GM10266 (cell line): ENCODE measurements around the gene ERBIN.
"Not testable (repeated sequence)": the region's sequence is repeated elsewhere in the genome, so short reads cannot be mapped to it uniquely, and the experiment has no call there.

Experiments
- DNase-seq: peaks from one replicate; pipeline ENCODE4 v3.0.0; 2012; ENCODE audit errors: extremely low spot score
- TF ChIP-seq, protein P1 (sequence below): IDR thresholded peaks from 2 replicates; pipeline ENCODE4 v1.5.1; 2012; ENCODE audit warnings: mild to moderate bottlenecking, low read depth; ENCODE audit not compliant: control insufficient read depth, insufficient read depth; ENCODE audit errors: missing control alignments

ERBIN gene, protein sequence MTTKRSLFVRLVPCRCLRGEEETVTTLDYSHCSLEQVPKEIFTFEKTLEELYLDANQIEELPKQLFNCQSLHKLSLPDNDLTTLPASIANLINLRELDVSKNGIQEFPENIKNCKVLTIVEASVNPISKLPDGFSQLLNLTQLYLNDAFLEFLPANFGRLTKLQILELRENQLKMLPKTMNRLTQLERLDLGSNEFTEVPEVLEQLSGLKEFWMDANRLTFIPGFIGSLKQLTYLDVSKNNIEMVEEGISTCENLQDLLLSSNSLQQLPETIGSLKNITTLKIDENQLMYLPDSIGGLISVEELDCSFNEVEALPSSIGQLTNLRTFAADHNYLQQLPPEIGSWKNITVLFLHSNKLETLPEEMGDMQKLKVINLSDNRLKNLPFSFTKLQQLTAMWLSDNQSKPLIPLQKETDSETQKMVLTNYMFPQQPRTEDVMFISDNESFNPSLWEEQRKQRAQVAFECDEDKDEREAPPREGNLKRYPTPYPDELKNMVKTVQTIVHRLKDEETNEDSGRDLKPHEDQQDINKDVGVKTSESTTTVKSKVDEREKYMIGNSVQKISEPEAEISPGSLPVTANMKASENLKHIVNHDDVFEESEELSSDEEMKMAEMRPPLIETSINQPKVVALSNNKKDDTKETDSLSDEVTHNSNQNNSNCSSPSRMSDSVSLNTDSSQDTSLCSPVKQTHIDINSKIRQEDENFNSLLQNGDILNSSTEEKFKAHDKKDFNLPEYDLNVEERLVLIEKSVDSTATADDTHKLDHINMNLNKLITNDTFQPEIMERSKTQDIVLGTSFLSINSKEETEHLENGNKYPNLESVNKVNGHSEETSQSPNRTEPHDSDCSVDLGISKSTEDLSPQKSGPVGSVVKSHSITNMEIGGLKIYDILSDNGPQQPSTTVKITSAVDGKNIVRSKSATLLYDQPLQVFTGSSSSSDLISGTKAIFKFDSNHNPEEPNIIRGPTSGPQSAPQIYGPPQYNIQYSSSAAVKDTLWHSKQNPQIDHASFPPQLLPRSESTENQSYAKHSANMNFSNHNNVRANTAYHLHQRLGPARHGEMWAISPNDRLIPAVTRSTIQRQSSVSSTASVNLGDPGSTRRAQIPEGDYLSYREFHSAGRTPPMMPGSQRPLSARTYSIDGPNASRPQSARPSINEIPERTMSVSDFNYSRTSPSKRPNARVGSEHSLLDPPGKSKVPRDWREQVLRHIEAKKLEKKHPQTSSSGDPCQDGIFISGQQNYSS (N-terminal part only)

DNA sequence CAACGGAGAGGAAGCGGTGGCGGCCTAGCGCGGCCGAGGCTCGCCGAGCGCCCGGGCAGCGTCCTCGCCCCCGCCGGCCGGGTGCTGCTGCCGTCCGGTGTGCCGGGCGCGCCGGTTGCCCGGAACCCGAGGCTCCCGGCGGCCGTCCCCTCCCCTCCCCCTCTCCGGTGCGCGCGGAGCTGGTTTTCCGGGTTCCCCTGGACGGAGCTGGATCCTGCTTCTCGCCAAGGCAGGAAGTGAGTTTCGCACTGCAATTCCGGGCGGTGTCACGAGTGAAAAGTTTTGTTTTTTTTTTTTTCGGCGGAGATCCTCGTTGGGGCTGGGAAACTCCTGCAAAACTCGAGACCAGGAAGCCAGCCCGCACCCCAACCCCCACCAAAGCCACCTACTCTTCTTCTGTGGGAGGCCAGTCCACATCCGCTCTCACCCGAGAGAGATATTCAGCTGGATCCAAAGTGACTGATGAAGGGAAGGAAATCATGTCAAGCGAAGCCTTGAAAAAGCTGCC, at the start of gene ERBIN:
TSS of gene ERBIN (plus strand) at position 300 of the 508 bp plus-strand sequence. CDS start 66,144 bp downstream, outside the sequence.
- TF ChIP-seq, protein P1, sequence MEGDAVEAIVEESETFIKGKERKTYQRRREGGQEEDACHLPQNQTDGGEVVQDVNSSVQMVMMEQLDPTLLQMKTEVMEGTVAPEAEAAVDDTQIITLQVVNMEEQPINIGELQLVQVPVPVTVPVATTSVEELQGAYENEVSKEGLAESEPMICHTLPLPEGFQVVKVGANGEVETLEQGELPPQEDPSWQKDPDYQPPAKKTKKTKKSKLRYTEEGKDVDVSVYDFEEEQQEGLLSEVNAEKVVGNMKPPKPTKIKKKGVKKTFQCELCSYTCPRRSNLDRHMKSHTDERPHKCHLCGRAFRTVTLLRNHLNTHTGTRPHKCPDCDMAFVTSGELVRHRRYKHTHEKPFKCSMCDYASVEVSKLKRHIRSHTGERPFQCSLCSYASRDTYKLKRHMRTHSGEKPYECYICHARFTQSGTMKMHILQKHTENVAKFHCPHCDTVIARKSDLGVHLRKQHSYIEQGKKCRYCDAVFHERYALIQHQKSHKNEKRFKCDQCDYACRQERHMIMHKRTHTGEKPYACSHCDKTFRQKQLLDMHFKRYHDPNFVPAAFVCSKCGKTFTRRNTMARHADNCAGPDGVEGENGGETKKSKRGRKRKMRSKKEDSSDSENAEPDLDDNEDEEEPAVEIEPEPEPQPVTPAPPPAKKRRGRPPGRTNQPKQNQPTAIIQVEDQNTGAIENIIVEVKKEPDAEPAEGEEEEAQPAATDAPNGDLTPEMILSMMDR, result no peak
- DNase-seq, result peak; percentile 70

DNA sequence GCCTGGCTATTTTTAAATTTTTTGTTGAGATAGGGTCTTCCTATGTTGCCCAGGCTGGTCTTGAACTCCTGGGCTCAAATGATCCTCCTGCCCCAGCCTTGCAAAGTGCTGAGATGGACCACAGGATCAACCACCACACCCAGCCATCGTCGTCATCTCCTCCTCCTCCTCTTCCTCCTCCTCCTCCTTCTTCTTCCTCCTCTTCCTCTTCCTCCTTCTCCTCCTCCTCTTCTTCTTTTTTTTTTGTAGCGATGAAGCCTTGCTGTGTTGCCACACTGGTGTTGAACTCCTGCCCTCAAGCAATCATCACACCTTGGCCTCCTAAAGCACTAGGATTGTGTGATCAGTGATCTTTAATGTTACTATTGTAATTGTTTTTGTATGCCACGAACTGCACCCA, 49.4 kb upstream of the ERBIN start:
- TF ChIP-seq, protein P1, result no peak
- no peak for DNase-seq

DNA sequence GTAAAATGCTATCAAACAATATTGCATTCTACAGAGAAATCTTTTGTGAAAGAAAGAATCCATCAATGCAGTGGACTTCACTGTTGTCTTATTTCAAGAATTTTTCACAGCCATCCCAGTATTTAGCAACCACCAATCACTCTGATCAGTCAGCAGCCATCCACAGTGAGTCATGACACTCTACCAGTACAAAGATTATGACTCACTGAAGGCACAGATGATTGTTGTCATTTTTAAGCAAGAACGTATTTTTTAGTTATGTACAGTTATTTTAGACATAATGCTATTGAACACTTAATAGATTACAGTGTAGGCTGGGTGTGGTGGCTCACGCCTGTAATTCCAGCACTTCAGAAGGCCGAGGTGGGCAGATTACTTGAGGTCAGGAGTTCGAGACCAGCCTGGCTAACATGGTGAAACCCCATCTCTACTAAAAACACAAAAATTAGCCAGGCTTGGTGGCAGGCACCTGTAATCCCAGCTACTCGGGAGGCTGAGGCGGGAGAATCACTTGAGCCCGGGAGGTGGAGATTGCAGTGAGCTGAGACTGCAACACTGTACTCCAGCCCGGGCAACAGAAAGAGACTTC, 46.6 kb upstream of the ERBIN start:
- not testable (repeated sequence) for DNase-seq

DNA sequence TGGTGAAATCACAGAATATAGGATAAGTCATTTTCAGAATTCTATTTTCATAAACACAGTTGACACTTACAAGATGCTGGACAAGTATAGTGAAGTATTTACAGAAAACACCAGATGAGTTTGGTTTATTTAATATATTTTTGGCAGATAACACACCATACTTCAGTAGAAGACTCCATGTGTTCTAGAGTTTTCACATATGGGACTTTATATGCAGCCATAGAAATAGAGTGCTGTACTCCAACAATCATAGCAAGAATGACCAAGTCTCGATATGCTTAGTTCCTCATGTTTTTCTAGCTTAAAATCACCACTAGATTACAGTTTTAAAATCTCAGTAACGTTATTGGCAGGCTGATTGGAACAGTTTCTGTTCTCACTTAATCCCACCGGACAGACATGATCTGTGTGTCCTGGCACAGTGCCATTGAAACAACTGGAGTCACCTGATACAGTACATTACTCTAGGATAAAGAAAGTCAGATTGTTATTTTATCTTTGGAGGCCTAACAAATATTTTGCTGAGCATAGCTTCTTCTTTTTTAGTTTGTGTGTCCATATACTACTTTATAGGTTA, 45.8 kb upstream of the ERBIN start:
- no peak for DNase-seq
- TF ChIP-seq, protein P1, result no peak

DNA sequence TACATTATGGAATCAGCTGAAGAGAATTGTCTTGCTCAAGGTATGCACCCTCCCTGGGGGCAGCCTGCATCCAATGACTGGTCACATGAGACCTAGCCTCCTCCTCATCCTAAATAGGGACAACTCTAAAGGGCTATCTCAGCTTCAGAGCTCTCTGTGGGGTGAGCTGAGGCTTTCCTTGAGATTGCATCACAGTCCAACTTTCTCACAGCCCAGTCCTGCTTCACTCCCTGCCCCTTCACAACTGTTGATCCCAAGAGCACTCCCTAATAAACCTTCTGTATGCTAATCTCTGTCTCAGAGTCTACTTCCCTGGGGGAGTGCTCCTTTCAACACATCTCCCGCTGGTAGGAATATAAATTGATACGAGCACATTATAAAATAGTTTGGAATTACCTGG, 44.1 kb upstream of the ERBIN start:
- DNase-seq, result no peak
- TF ChIP-seq, protein P1, result no peak

DNA sequence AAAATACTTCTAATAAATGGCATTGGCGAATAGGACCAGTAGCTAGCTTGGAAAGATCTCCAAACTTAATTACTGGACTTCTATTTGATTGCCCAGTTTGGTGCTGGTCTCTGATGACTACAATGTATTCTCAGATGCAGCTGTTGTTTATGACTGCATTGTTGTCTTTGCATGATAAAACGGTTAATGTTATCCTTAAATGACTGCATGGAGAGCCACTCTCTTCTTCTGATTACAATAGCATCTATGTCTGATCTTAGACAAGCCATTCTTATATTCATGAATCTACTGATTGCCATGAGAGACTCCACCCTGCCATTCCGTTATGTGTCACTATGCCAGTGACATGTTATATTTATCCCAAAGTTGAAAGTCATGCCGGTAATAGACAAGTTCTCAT, 42.9 kb upstream of the ERBIN start:
- TF ChIP-seq, protein P1, result no peak
- DNase-seq, result no peak
